ENCODE results near the gene VCL.

The VCL gene

GRCh38 chr10:74084955-74085354, 87.0 kb downstream of the VCL start:
- Histone ChIP-seq H3K27me3 (replicated peaks) (no peaks in the 10 kb centered on the region), H3K4me3 (ENCODE audit: low read depth, low read length) (no peak overlapping the region), H3K36me3 (replicated peaks) (peaks cover 57% of the 10 kb centered on the region), H3K27ac (no peak overlapping the region)
- in situ Hi-C loops (cut with HindIII; ENCODE audit: low pct_ligation_motif_present, low sequenced_read_pairs): no loop called here
- TF ChIP-seq CTCF (IDR thresholded peaks at IDR 0.05; ENCODE audit: low read depth, low read length, missing control alignments): no peak
- DNase-seq: no peak

- Histone ChIP-seq H3K36me3 (replicated peaks) (peaks cover 71% of the 10 kb centered on the region), H3K27me3 (replicated peaks) (no peaks in the 10 kb centered on the region), H3K4me3 (ENCODE audit: low read depth, low read length) (no peak overlapping the region), H3K27ac (no peak overlapping the region)
- no peak for DNase-seq
- TF ChIP-seq CTCF (IDR thresholded peaks at IDR 0.05; ENCODE audit: low read depth, low read length, missing control alignments): no peak
- in situ Hi-C loops (cut with HindIII; ENCODE audit: low pct_ligation_motif_present, low sequenced_read_pairs): no loop called here
Measured at GRCh38 chr10:74086317-74086716, 88.4 kb downstream of the VCL start.

- peaks cover 73% of the 10 kb centered on the region for H3K36me3 ChIP-seq (replicated peaks)
- in situ Hi-C loops (cut with HindIII; ENCODE audit: low pct_ligation_motif_present, low sequenced_read_pairs): no loop called here
- no peaks in the 10 kb centered on the region for H3K27me3 ChIP-seq (replicated peaks)
Measured at GRCh38 chr10:74088722-74089121, 90.8 kb downstream of the VCL start.

GRCh38 chr10:74092372-74092771, 94.5 kb downstream of the VCL start:
- Histone ChIP-seq H3K27ac (no peak overlapping the region), H3K27me3 (replicated peaks) (no peaks in the 10 kb centered on the region), H3K36me3 (replicated peaks) (peaks cover 83% of the 10 kb centered on the region), H3K4me3 (ENCODE audit: low read depth, low read length) (no peak overlapping the region)
- TF ChIP-seq CTCF (IDR thresholded peaks at IDR 0.05; ENCODE audit: low read depth, low read length, missing control alignments): no peak
- DNase-seq: no peak
- in situ Hi-C loops (cut with HindIII; ENCODE audit: low pct_ligation_motif_present, low sequenced_read_pairs): no loop called here

More at GRCh38 chr10:74088722-74089121, 90.8 kb downstream of the VCL start:
- TF ChIP-seq CTCF (IDR thresholded peaks at IDR 0.05; ENCODE audit: low read depth, low read length, missing control alignments): no peak
- no peak overlapping the region for H3K27ac ChIP-seq
- no peak for DNase-seq
- H3K4me3 ChIP-seq (ENCODE audit: low read depth, low read length): no peak overlapping the region

GRCh38 chr10:74093530-74094164, 95.7 kb downstream of the VCL start:
- no peak for TF ChIP-seq CTCF (IDR thresholded peaks at IDR 0.05; ENCODE audit: low read depth, low read length, missing control alignments)
- Histone ChIP-seq H3K4me3 (ENCODE audit: low read depth, low read length) (no peak overlapping the region), H3K27me3 (replicated peaks) (no peaks in the 10 kb centered on the region), H3K27ac (no peak overlapping the region), H3K36me3 (replicated peaks) (peaks cover 89% of the 10 kb centered on the region)
- DNase-seq: no peak
- in situ Hi-C loops (cut with HindIII; ENCODE audit: low pct_ligation_motif_present, low sequenced_read_pairs): no loop called here

- no peak overlapping the region for H3K27ac ChIP-seq
- in situ Hi-C loops (cut with HindIII; ENCODE audit: low pct_ligation_motif_present, low sequenced_read_pairs): no loop called here
- no peak for TF ChIP-seq CTCF (IDR thresholded peaks at IDR 0.05; ENCODE audit: low read depth, low read length, missing control alignments)
- no peak for DNase-seq
- H3K36me3 ChIP-seq (replicated peaks): peaks cover 89% of the 10 kb centered on the region
- H3K27me3 ChIP-seq (replicated peaks): no peaks in the 10 kb centered on the region
- no peak overlapping the region for H3K4me3 ChIP-seq (ENCODE audit: low read depth, low read length)
Measured at GRCh38 chr10:74094231-74094630, 96.3 kb downstream of the VCL start.
